GM23338 (cell line): ENCODE data around the gene CACNG8. TPM values are rescaled to one million over a fixed set of nuclear protein-coding genes. Genes with fewer than 3 reads are reported as not detected.

Experiments used
- ATAC-seq: fragments of 200-7000 bp; cut with Tn5 transposase; 3 replicates; pipeline ENCODE4 v1.9.1; 2020
- DNase-seq: peaks from one replicate; pipeline ENCODE4 v3.0.0-alpha.2; 2015; ENCODE audit warnings: low spot score
- H2AFZ ChIP-seq: fragments of 200-600 bp; sonication (generic); 2 replicates; pipeline ENCODE4 v1.8.0; 2016; ENCODE audit warnings: antibody characterized with exemption, mild to moderate bottlenecking, moderate library complexity
- H3F3A ChIP-seq: fragments of 200-600 bp; sonication (generic); replicated peaks from 2 replicates; pipeline ENCODE4 v1.8.0; 2017; ENCODE audit warnings: antibody characterized with exemption, mixed run types, low read depth
- H3K27ac ChIP-seq: fragments of 200-600 bp; sonication (generic); 2 replicates; pipeline ENCODE4 v1.6.1; 2016; ENCODE audit warnings: low read depth
- H3K27me3 ChIP-seq: fragments of 200-600 bp; sonication (generic); 2 replicates; pipeline ENCODE4 v1.8.0; 2016; ENCODE audit warnings: mild to moderate bottlenecking, mixed run types, moderate library complexity; ENCODE audit not compliant: insufficient read depth
- H3K36me3 ChIP-seq: fragments of 200-600 bp; sonication (generic); 2 replicates; pipeline ENCODE4 v1.8.0; 2016; ENCODE audit warnings: mild to moderate bottlenecking; ENCODE audit not compliant: insufficient read depth
- H3K4me1 ChIP-seq: fragments of 200-600 bp; sonication (generic); 2 replicates; pipeline ENCODE4 v1.8.0; 2016; ENCODE audit warnings: mild to moderate bottlenecking, moderate library complexity; ENCODE audit not compliant: insufficient read depth
- H3K4me2 ChIP-seq: fragments of 200-600 bp; sonication (generic); 2 replicates; pipeline ENCODE4 v1.7.1; 2017; ENCODE audit warnings: mixed run types
- H3K4me3 ChIP-seq: fragments of 200-600 bp; sonication (generic); 2 replicates; pipeline ENCODE4 v1.6.1; 2016; ENCODE audit warnings: mixed run types
- H3K79me2 ChIP-seq: fragments of 200-600 bp; sonication (generic); replicated peaks from 2 replicates; pipeline ENCODE4 v1.8.0; 2017; ENCODE audit warnings: mild to moderate bottlenecking; ENCODE audit not compliant: insufficient read depth
- H3K9me2 ChIP-seq: fragments of 200-600 bp; sonication (generic); 2 replicates; pipeline ENCODE4 v1.8.0; 2017; ENCODE audit not compliant: insufficient read depth
- H4K20me1 ChIP-seq: fragments of 200-600 bp; sonication (generic); replicated peaks from 2 replicates; pipeline ENCODE4 v1.8.0; 2017; ENCODE audit warnings: mild to moderate bottlenecking; ENCODE audit not compliant: insufficient read depth
- H3K27ac Mint-ChIP-seq: 2 replicates; pipeline ENCODE4 v1.8.0; 2020; ENCODE audit warnings: inconsistent platforms, mild to moderate bottlenecking, moderate library complexity, mixed read lengths
- H3K27me3 Mint-ChIP-seq: 3 replicates; pipeline ENCODE4 v1.8.0; 2022; ENCODE audit warnings: low read depth, mild to moderate bottlenecking, moderate library complexity, mixed read lengths, inconsistent platforms; ENCODE audit not compliant: insufficient read depth, poor library complexity
- H3K36me3 Mint-ChIP-seq: 3 replicates; pipeline ENCODE4 v1.8.0; 2021; ENCODE audit warnings: low read depth, mild to moderate bottlenecking, inconsistent platforms, moderate library complexity, mixed read lengths
- H3K4me1 Mint-ChIP-seq: 3 replicates; pipeline ENCODE4 v1.8.0; 2020; ENCODE audit warnings: mild to moderate bottlenecking, inconsistent platforms, mixed read lengths
- H3K4me3 Mint-ChIP-seq: 3 replicates; pipeline ENCODE4 v1.8.0; 2021; ENCODE audit warnings: moderate library complexity, mild to moderate bottlenecking, inconsistent platforms, mixed read lengths
- H3K9me3 Mint-ChIP-seq: 3 replicates; pipeline ENCODE4 v1.8.0; 2020; ENCODE audit warnings: moderate library complexity, mild to moderate bottlenecking, inconsistent platforms, mixed read lengths
- CTCF ChIP-seq, 2 experiments: fragments of 200-600 bp in 1 of 2; sonication (generic) in 1 of 2; conservative IDR thresholded peaks; 2 replicates each; pipeline versions ENCODE4 v1.5.1 to v1.6.1; 2016 to 2017; ENCODE audit warnings: antibody characterized with exemption in 2 of 2, low read depth in 2 of 2, mild to moderate bottlenecking in 2 of 2, moderate library complexity in 1 of 2
- EZH2 ChIP-seq: fragments of 200-600 bp; sonication (generic); IDR thresholded peaks from one replicate; pipeline ENCODE4 v1.8.0; 2017; ENCODE audit warnings: antibody characterized with exemption, mild to moderate bottlenecking, low read depth; ENCODE audit not compliant: unreplicated experiment
- EZH2phosphoT487 ChIP-seq: fragments of 200-600 bp; sonication (generic); IDR thresholded peaks from one replicate; pipeline ENCODE4 v1.8.1; 2018; ENCODE audit warnings: antibody characterized with exemption; ENCODE audit not compliant: unreplicated experiment
- JUNB ChIP-seq: IDR thresholded peaks from one replicate; pipeline ENCODE4 v1.6.1; 2016; ENCODE audit warnings: antibody characterized with exemption; ENCODE audit not compliant: unreplicated experiment
- POLR2AphosphoS5 ChIP-seq: IDR thresholded peaks from 2 replicates; pipeline ENCODE4 v1.6.1; 2016; ENCODE audit warnings: antibody characterized with exemption, low read depth
- REST ChIP-seq: IDR thresholded peaks from one replicate; pipeline ENCODE4 v1.6.1; 2018; ENCODE audit warnings: antibody characterized with exemption; ENCODE audit not compliant: unreplicated experiment
- STAT1 ChIP-seq: IDR thresholded peaks from one replicate; pipeline ENCODE4 v1.6.1; 2016; ENCODE audit warnings: antibody characterized with exemption; ENCODE audit not compliant: unreplicated experiment
- ZNF114 ChIP-seq: fragments of 250-450 bp; sonication (Bioruptor Pico); IDR thresholded peaks from 2 replicates; pipeline ENCODE4 v1.5.0; 2020; ENCODE audit warnings: mild to moderate bottlenecking, moderate library complexity
- ZNF331 ChIP-seq: fragments of 250-450 bp; sonication (Bioruptor Pico); IDR thresholded peaks from 2 replicates; pipeline ENCODE4 v1.5.0; 2020; ENCODE audit warnings: low read depth, mild to moderate bottlenecking, moderate library complexity
- polyA plus RNA-seq: library from polyadenylated mRNA; unstranded; fragments of >200 nt; fragmentation: Nextera tagmentation; extraction: Ambion mirVana; gene quantifications from 2 replicates; pipeline ENCODE4 v1.2.1, GENCODE V29; 2016
- total RNA-seq: library from RNA; depleted of rRNA; stranded (reverse); fragments of >200 nt; shearing (Covaris generic); gene quantifications from 2 replicates; pipeline ENCODE4 v1.2.3, GENCODE V29; 2014
- TF ChIP-seq, protein P1 (sequence below): IDR thresholded peaks from 2 replicates; pipeline ENCODE4 v1.6.1; 2016; ENCODE audit warnings: antibody characterized with exemption

The CACNG8 gene
- total and polyA plus RNA-seq, 2 experiments from 2014 or later, result 2.2 to 3.9 TPM

DNA sequence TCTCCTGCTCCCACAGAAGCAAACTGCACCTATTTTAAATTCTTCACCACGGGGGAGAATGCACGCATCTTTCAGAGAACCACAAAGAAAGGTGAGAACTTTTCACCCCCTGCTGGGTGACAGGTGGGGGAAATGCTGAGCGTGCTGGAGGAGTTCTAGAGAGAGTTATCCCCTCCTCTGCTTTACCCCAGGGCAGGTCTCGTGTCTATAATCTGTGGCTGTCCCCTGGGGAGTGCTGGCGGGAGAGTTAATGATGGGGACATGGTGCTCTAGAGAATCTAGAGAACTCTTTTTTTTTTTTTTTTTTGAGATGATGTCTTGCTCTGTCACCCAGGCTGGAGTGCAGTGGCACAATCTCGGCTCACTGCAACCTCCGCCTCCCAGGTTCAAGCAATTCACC is 35.5 kb downstream of the CACNG8 start:
- Histone ChIP-seq H3K79me2 (no peaks in the 10 kb centered on the region), H3F3A (0 out of 2 replicates have a peak, but pooled peaks cover 4% of the 10 kb centered on the region), H3K27me3 (peaks cover 81% of the 10 kb centered on the region), H2AFZ (no peak overlapping the region), H3K27ac (no peak overlapping the region), H3K36me3 (no peaks in the 10 kb centered on the region), H3K9me2 (peaks cover 4% of the 10 kb centered on the region; the same call in 1 of the 2 replicates), H3K4me1 (peaks cover 7% of the 10 kb centered on the region; the same call in 1 of the 2 replicates), H3K4me3 (no peak overlapping the region), H4K20me1 (no peaks in the 10 kb centered on the region), H3K4me2 (peak overlapping the region; percentile 32; the same call in 1 of the 2 replicates)
- Mint-ChIP-seq H3K9me3 (no peaks in the 10 kb centered on the region), H3K27ac (no peak overlapping the region), H3K36me3 (no peaks in the 10 kb centered on the region; the same call in 2 of the 3 replicates), H3K4me1 (peaks cover 7% of the 10 kb centered on the region; the same call in 2 of the 3 replicates), H3K4me3 (no peak overlapping the region), H3K27me3 (peaks cover 46% of the 10 kb centered on the region)
- ATAC-seq (no peak), DNase-seq (peak; percentile 19)
- TF ChIP-seq EZH2 (no peak), STAT1 (no peak), JUNB (no peak), REST (no peak), POLR2AphosphoS5 (no peak), CTCF (conservative IDR thresholded peaks at IDR 0.05; ENCODE audit: low read depth in 2 of 2) (no peak), ZNF331 (no peak)

DNA sequence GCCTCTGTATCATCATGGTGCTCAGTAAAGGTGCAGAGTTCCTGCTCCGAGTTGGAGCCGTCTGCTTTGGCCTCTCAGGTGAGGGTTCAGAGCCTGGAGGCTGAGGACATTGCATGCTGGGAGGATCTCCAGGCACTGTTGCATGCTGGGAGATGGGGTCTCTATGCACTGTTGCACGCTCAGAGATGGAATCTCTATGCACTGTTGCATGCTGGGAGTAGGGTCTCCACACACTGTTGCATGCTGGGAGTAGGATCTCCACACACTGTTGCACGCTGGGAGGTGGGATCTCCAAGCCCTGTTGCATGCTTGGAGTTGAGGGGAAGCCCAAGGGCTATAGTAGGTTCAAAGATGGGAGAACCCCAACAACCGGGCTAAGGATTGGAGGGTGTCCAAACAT is 37.0 kb downstream of the CACNG8 start:
- Histone ChIP-seq H3K4me1 (peaks cover 7% of the 10 kb centered on the region; the same call in 1 of the 2 replicates), H3K4me3 (no peak overlapping the region), H3F3A (0 out of 2 replicates have a peak, but pooled peaks cover 4% of the 10 kb centered on the region), H3K4me2 (no peak overlapping the region), H3K79me2 (no peaks in the 10 kb centered on the region), H3K36me3 (no peaks in the 10 kb centered on the region), H4K20me1 (no peaks in the 10 kb centered on the region), H3K27me3 (peaks cover 66% of the 10 kb centered on the region), H3K9me2 (peaks cover 4% of the 10 kb centered on the region; the same call in 1 of the 2 replicates), H3K27ac (no peak overlapping the region), H2AFZ (no peak overlapping the region)
- Mint-ChIP-seq H3K4me3 (no peak overlapping the region; the same call in 2 of the 3 replicates), H3K27ac (no peak overlapping the region), H3K36me3 (no peaks in the 10 kb centered on the region; the same call in 2 of the 3 replicates), H3K27me3 (peaks cover 37% of the 10 kb centered on the region), H3K9me3 (no peaks in the 10 kb centered on the region), H3K4me1 (peaks cover 7% of the 10 kb centered on the region; the same call in 2 of the 3 replicates)
- ATAC-seq (no peak), DNase-seq (no peak)
- TF ChIP-seq EZH2phosphoT487 (no peak), EZH2 (no peak), ZNF114 (no peak)
- TF ChIP-seq, protein P1, sequence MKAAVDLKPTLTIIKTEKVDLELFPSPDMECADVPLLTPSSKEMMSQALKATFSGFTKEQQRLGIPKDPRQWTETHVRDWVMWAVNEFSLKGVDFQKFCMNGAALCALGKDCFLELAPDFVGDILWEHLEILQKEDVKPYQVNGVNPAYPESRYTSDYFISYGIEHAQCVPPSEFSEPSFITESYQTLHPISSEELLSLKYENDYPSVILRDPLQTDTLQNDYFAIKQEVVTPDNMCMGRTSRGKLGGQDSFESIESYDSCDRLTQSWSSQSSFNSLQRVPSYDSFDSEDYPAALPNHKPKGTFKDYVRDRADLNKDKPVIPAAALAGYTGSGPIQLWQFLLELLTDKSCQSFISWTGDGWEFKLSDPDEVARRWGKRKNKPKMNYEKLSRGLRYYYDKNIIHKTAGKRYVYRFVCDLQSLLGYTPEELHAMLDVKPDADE, result no peak
